Chondrocyte (in vitro differentiated cells): Measurements from ENCODE around the gene MACROD2. TPM values are rescaled to one million over a fixed set of nuclear protein-coding genes. Genes with fewer than 3 reads are reported as not detected.
"Not testable (repeated sequence)": the region's sequence is repeated elsewhere in the genome, so short reads cannot be mapped to it uniquely, and the experiment has no call there.

Experiments used
- DNase-seq: peaks from one replicate; pipeline ENCODE4 v3.0.0; 2021; ENCODE audit warnings: mixed read lengths, low spot score
- H3K27ac Mint-ChIP-seq: one replicate; pipeline ENCODE4 v1.8.0; 2021; ENCODE audit warnings: mild to moderate bottlenecking, moderate library complexity, mixed read lengths; ENCODE audit not compliant: unreplicated experiment
- H3K27me3 Mint-ChIP-seq: 2 replicates; pipeline ENCODE4 v1.8.0; 2021; ENCODE audit warnings: low read depth, mixed read lengths
- H3K36me3 Mint-ChIP-seq: 2 replicates; pipeline ENCODE4 v1.8.0; 2021; ENCODE audit warnings: low read depth, mixed read lengths
- H3K4me1 Mint-ChIP-seq: 2 replicates; pipeline ENCODE4 v1.8.0; 2021; ENCODE audit warnings: low read depth, mild to moderate bottlenecking, mixed read lengths
- H3K4me3 Mint-ChIP-seq: one replicate; pipeline ENCODE4 v1.8.0; 2021; ENCODE audit warnings: mild to moderate bottlenecking, moderate library complexity, mixed read lengths; ENCODE audit not compliant: unreplicated experiment
- H3K9me3 Mint-ChIP-seq: 2 replicates; pipeline ENCODE4 v1.8.0; 2021; ENCODE audit warnings: low read depth, mixed read lengths
- CTCF ChIP-seq: fragments of 200-600 bp; sonication (generic); IDR thresholded peaks from 2 replicates; pipeline ENCODE4 v1.5.0; 2021; ENCODE audit warnings: antibody characterized with exemption, mild to moderate bottlenecking, moderate library complexity
- total RNA-seq: library from RNA; stranded (reverse); gene quantifications from 3 replicates; pipeline ENCODE4 v1.2.1, GENCODE V29; 2021

MACROD2 gene
- total RNA-seq, 1 donor from 2014 or later = 3.2 TPM

DNA sequence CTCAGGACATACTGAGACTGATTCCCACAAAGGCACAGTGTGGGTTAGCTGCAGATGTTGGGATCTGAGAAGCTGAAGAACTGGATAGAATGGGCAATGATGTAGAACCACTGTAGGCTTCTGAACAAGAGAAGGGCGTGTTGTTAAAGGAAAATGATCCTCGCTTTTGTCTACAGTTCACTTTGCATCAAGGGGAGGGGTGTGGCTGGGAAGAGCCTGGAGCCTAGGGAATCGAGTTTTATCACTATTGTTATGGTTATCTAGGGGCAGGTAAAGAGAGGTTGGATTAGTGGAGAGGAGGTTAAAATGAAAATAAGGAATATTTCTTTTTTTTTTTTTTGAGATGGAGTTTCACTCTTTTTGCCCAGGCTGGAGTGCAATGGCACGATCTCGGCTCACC, 1809.8 kb downstream of the MACROD2 start:
- DNase-seq = no peak
- Mint-ChIP-seq H3K9me3 (peaks cover 7% of the 10 kb centered on the region), H3K4me1 (no peaks in the 10 kb centered on the region), H3K4me3 (no peak overlapping the region), H3K27me3 (peaks cover 8% of the 10 kb centered on the region), H3K36me3 (no peaks in the 10 kb centered on the region), H3K27ac (no peak overlapping the region)
- no peak for TF ChIP-seq CTCF

DNA sequence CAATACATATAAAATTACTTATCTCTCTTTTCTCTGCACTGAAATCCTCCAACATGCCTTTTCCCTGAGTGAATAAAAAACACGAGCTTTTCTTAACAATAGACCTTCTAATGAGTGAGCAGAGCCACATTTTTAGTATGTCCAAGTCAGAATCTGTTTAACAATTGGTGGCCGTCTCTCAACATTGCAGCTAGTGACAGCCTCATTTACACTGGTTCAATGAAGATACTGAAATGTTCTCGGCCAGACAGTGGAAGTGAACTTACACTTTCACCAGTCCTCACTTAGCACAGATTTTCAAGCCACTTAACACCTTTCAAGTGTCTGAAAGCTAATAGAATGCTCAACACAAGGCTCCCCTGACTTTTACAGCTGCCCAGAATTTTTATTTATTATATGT, 1810.8 kb downstream of the MACROD2 start:
- TF ChIP-seq CTCF = no peak
- peaks cover 7% of the 10 kb centered on the region for H3K9me3 Mint-ChIP-seq
- no peaks in the 10 kb centered on the region for H3K36me3 Mint-ChIP-seq
- no peak overlapping the region for H3K27ac Mint-ChIP-seq
- no peak overlapping the region for H3K4me3 Mint-ChIP-seq
- peaks cover 8% of the 10 kb centered on the region for H3K27me3 Mint-ChIP-seq
- no peak for DNase-seq
- no peaks in the 10 kb centered on the region for H3K4me1 Mint-ChIP-seq

GRCh38 chr20:15807271-15807670, 1812.0 kb downstream of the MACROD2 start:
- Mint-ChIP-seq H3K36me3 (no peaks in the 10 kb centered on the region), H3K27ac (no peak overlapping the region), H3K4me1 (no peaks in the 10 kb centered on the region), H3K9me3 (peaks cover 7% of the 10 kb centered on the region), H3K27me3 (peaks cover 10% of the 10 kb centered on the region), H3K4me3 (no peak overlapping the region)
- TF ChIP-seq CTCF = no peak
- no peak for DNase-seq

DNA sequence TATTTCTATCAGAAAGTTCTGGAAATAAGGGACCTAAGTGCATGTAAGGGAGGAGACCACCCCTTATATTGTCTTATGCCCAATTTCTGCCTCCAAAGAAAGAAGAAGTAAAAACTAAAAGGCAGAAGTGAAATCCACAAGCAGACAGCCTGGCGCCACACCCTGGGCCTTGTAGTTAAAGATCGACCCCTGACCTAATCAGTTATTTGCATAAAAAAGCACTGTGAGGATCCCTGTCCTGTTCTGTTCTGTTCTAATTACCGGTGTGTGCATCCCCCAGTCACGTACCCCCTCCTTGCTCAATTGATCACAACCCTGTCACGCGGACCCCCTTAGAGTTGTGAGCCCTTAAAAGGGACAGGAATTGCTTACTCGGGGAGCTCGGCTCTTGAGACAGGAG, 1812.5 kb downstream of the MACROD2 start:
- H3K27me3 Mint-ChIP-seq, DNase-seq, H3K4me3 Mint-ChIP-seq, H3K9me3 Mint-ChIP-seq, H3K4me1 Mint-ChIP-seq, H3K27ac Mint-ChIP-seq, H3K36me3 Mint-ChIP-seq: not testable (repeated sequence)

DNA sequence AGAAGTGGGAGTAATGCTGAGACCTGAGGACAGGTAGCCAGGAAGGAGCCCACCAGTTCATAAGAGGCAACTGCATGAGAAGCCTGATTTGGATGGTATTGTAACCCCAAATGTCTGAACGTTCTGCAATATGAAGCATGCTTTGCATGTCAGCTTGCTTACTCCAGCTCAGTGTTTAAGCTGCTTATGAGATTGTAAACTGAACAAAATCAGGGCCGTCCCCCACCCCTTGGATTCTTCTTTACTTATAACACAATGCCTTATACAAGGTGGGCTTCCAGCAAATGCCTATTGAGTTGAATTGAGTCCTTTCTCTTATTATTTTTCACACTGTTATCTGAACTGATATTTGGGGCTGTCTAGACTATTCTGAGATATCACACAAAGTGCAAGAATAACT, 1816.6 kb downstream of the MACROD2 start:
- peaks cover 1% of the 10 kb centered on the region for H3K27me3 Mint-ChIP-seq
- no peak for TF ChIP-seq CTCF
- peaks cover 3% of the 10 kb centered on the region for H3K9me3 Mint-ChIP-seq
- H3K27ac Mint-ChIP-seq = no peak overlapping the region
- DNase-seq = no peak
- no peak overlapping the region for H3K4me3 Mint-ChIP-seq
- H3K36me3 Mint-ChIP-seq = no peaks in the 10 kb centered on the region
- H3K4me1 Mint-ChIP-seq = no peaks in the 10 kb centered on the region

GRCh38 chr20:15812696-15813095, 1817.4 kb downstream of the MACROD2 start:
- no peak for DNase-seq
- no peaks in the 10 kb centered on the region for H3K9me3 Mint-ChIP-seq
- peaks cover 4% of the 10 kb centered on the region for H3K4me1 Mint-ChIP-seq
- H3K27me3 Mint-ChIP-seq = peaks cover 1% of the 10 kb centered on the region
- H3K27ac Mint-ChIP-seq = no peak overlapping the region
- no peak for TF ChIP-seq CTCF
- no peaks in the 10 kb centered on the region for H3K36me3 Mint-ChIP-seq
- H3K4me3 Mint-ChIP-seq = no peak overlapping the region
